Mammary epithelial cell (primary cell): ENCODE results near the gene PIEZO2.

Experiments
- EZH2 ChIP-seq: IDR thresholded peaks from 2 replicates; pipeline ENCODE4 v1.6.1; 2012; ENCODE audit warnings: low read length, inconsistent platforms, borderline replicate concordance
- TF ChIP-seq, protein P1 (sequence below), 2 donors: IDR thresholded peaks in 1 of 2; conservative IDR thresholded peaks in 1 of 2; 2 replicates each; pipeline ENCODE4 v1.5.1; 2011 to 2012; ENCODE audit warnings: inconsistent platforms in 2 of 2, low read length in 2 of 2, mild to moderate bottlenecking in 2 of 2, control low read depth in 1 of 2, low read depth in 1 of 2; ENCODE audit not compliant: insufficient read depth in 1 of 2; ENCODE audit errors: extremely low read depth in 1 of 2

DNA sequence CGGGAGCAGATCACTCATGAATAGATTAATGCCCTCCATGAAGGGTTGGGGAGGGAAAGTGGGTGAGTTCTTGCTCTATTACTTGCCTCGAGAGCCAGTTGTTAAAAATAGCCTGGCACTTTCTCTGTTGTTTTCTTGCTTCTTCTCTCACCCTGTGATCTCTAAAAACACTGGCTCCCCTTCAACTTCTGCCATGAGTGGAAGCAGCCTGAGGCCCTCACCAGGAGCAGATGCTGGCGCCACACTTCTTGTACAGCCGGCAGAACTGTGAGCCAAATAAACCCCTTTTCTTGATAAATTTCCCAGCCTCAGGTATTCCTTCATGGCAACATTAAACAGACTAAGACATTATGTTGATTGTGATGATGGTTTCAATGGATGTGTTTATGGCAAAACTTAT is 307.0 kb downstream of the PIEZO2 start:
- TF ChIP-seq, protein P1, sequence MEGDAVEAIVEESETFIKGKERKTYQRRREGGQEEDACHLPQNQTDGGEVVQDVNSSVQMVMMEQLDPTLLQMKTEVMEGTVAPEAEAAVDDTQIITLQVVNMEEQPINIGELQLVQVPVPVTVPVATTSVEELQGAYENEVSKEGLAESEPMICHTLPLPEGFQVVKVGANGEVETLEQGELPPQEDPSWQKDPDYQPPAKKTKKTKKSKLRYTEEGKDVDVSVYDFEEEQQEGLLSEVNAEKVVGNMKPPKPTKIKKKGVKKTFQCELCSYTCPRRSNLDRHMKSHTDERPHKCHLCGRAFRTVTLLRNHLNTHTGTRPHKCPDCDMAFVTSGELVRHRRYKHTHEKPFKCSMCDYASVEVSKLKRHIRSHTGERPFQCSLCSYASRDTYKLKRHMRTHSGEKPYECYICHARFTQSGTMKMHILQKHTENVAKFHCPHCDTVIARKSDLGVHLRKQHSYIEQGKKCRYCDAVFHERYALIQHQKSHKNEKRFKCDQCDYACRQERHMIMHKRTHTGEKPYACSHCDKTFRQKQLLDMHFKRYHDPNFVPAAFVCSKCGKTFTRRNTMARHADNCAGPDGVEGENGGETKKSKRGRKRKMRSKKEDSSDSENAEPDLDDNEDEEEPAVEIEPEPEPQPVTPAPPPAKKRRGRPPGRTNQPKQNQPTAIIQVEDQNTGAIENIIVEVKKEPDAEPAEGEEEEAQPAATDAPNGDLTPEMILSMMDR (conservative IDR thresholded peaks at IDR 0.05 in 1 of 2, IDR thresholded peaks at IDR 0.05 in 1 of 2; ENCODE audit: extremely low read depth in 1 of 2, insufficient read depth in 1 of 2, low read depth in 1 of 2, low read length in 2 of 2), result no peak
- TF ChIP-seq EZH2, result no peak
